H54 (cell line): ENCODE results near the gene DUSP1.

Experiments used
- DNase-seq: peaks from one replicate; pipeline ENCODE4 v3.0.0; 2011; ENCODE audit warnings: low spot score, mixed read lengths; ENCODE audit not compliant: insufficient read length
- FAIRE-seq: peaks from 3 replicates; lab custom pipeline; 2011; peaks lifted over from hg19 to GRCh38; lab: Jason Lieb, UNC
- POLR2A ChIP-seq: IDR thresholded peaks from 2 replicates; pipeline ENCODE4 v1.6.1; 2011; ENCODE audit warnings: low read depth, mild to moderate bottlenecking, low read length

Gene DUSP1

GRCh38 chr5:172743112-172743959 is 27.7 kb downstream of the DUSP1 start:
- no peak for FAIRE-seq
- no peak for DNase-seq
- no peak for TF ChIP-seq POLR2A

GRCh38 chr5:172741206-172741582 is 29.8 kb downstream of the DUSP1 start:
- FAIRE-seq (no peak), DNase-seq (no peak)
- no peak for TF ChIP-seq POLR2A

- no peak for TF ChIP-seq POLR2A
- DNase-seq, result peak; percentile 78
Measured at GRCh38 chr5:172740428-172741205, 30.4 kb downstream of the DUSP1 start.

GRCh38 chr5:172739375-172739774 is 31.6 kb downstream of the DUSP1 start:
- no peak for TF ChIP-seq POLR2A
- DNase-seq, result no peak
- no peak for FAIRE-seq

More at GRCh38 chr5:172740428-172741205, 30.4 kb downstream of the DUSP1 start:
- peak; percentile 79 for FAIRE-seq

GRCh38 chr5:172736508-172737135 is 34.4 kb downstream of the DUSP1 start:
- DNase-seq (no peak), FAIRE-seq (no peak)
- no peak for TF ChIP-seq POLR2A

- no peak for TF ChIP-seq POLR2A
- DNase-seq, result no peak
- FAIRE-seq, result no peak
Measured at GRCh38 chr5:172735141-172735831, 35.7 kb downstream of the DUSP1 start.

- FAIRE-seq (no peak), DNase-seq (no peak)
- TF ChIP-seq POLR2A, result no peak
Measured at GRCh38 chr5:172733974-172734346, 37.0 kb downstream of the DUSP1 start.

GRCh38 chr5:172733131-172733973 is 37.6 kb downstream of the DUSP1 start:
- DNase-seq (peak; percentile 82), FAIRE-seq (no peak)
- TF ChIP-seq POLR2A, result peak; percentile 49; the same call in 1 of the 2 replicates

- FAIRE-seq, result no peak
- no peak for DNase-seq
- TF ChIP-seq POLR2A, result no peak
Measured at GRCh38 chr5:172732201-172732865, 38.7 kb downstream of the DUSP1 start.

GRCh38 chr5:172731680-172732074 is 39.3 kb downstream of the DUSP1 start:
- DNase-seq (no peak), FAIRE-seq (no peak)
- TF ChIP-seq POLR2A, result no peak

GRCh38 chr5:172730981-172731679 is 39.9 kb downstream of the DUSP1 start:
- no peak for FAIRE-seq
- TF ChIP-seq POLR2A, result no peak
- peak; percentile 30 for DNase-seq

- DNase-seq (no peak), FAIRE-seq (no peak)
- TF ChIP-seq POLR2A, result no peak
Measured at GRCh38 chr5:172730222-172730621, 40.8 kb downstream of the DUSP1 start.
